Parietal lobe (tissue), 1 donor: ENCODE data around the gene RIMBP2. TPM values are rescaled to one million over a fixed set of nuclear protein-coding genes. Genes with fewer than 3 reads are reported as not detected.

Experiments
- total RNA-seq: library from RNA; depleted of rRNA; stranded (reverse); fragments of >200 nt; gene quantifications from one replicate; pipeline ENCODE4 v1.2.3, GENCODE V29; 2014

The RIMBP2 gene
- 92.0 TPM for total RNA-seq

GRCh38 chr12:130715998-130716968 is at the start of gene RIMBP2:
Gene RIMBP2 (minus strand): TSS chr12:130716299. CDS start chr12:130479013, 237,286 bp downstream.

Other genes with a start within 250 kb of the RIMBP2 start
- gene STX2, start 123.0 kb upstream of the RIMBP2 start, total RNA-seq, result 36.0 TPM
- gene RAN, start 155.8 kb upstream of the RIMBP2 start, total RNA-seq, result 298 TPM
- gene ADGRD1, start 237.6 kb upstream of the RIMBP2 start, total RNA-seq, result 4.1 TPM